AG09309 (cell line): ENCODE results near the gene BTBD19.

ENCODE experiments used
- DNase-seq: peaks from one replicate; pipeline ENCODE4 v3.0.0-alpha.2; 2010; ENCODE audit warnings: low read depth
- H3K4me3 ChIP-seq: 2 replicates; pipeline ENCODE4 v1.5.1; 2011; ENCODE audit warnings: mild to moderate bottlenecking, low read depth, low read length, moderate library complexity; ENCODE audit not compliant: control insufficient read depth
- CTCF ChIP-seq: IDR thresholded peaks from 2 replicates; pipeline ENCODE4 v1.5.1; 2011; ENCODE audit warnings: mild to moderate bottlenecking, low read depth, low read length, inconsistent platforms; ENCODE audit not compliant: insufficient read depth, control insufficient read depth; ENCODE audit errors: missing control alignments

The BTBD19 gene

GRCh38 chr1:44784094-44785028 lies 24.0 kb upstream of the BTBD19 start:
- H3K4me3 ChIP-seq, result peak overlapping the region; percentile 19; the same call in 1 of the 2 replicates
- no peak for DNase-seq
- peak; percentile 3 for TF ChIP-seq CTCF

GRCh38 chr1:44785029-44785380 lies 23.3 kb upstream of the BTBD19 start:
- TF ChIP-seq CTCF, result no peak
- DNase-seq, result no peak
- no peak overlapping the region for H3K4me3 ChIP-seq

GRCh38 chr1:44785501-44786137 lies 22.7 kb upstream of the BTBD19 start:
- H3K4me3 ChIP-seq, result no peak overlapping the region; the same call in 1 of the 2 replicates
- no peak for TF ChIP-seq CTCF
- no peak for DNase-seq

- no peak for DNase-seq
- TF ChIP-seq CTCF, result peak; percentile 97
- peak overlapping the region; percentile 32 for H3K4me3 ChIP-seq
These were observed 22.0 kb upstream of the BTBD19 start for GRCh38 chr1:44786138-44786840.

- TF ChIP-seq CTCF, result no peak
- no peak overlapping the region for H3K4me3 ChIP-seq
- DNase-seq, result no peak
These were observed 21.4 kb upstream of the BTBD19 start for GRCh38 chr1:44786841-44787426.

GRCh38 chr1:44787506-44787905 lies 20.8 kb upstream of the BTBD19 start:
- no peak overlapping the region for H3K4me3 ChIP-seq
- DNase-seq, result no peak
- TF ChIP-seq CTCF, result no peak
